IMR-90 (cell line): ENCODE data around the gene USP24. TPM values are rescaled to one million over a fixed set of nuclear protein-coding genes. Genes with fewer than 3 reads are reported as not detected.

ENCODE experiments used
- ATAC-seq: fragments of 200-7000 bp; cut with Tn5 transposase; 2 replicates; pipeline ENCODE4 v1.9.1; 2020; ENCODE audit warnings: low read depth, mild to moderate bottlenecking, moderate library complexity
- BruUV-seq: library from RNA; stranded (reverse); fragments of 400-500 nt; replicated peaks from 2 replicates; lab custom pipeline; 2021; lab: Mats Ljungman, UMichigan
- CTCF ChIA-PET: fragments of 300-600 bp; formaldehyde crosslinking; extraction: SDS; loops from one replicate; lab custom pipeline; 2021; ENCODE audit warnings: antibody characterized with exemption; lab: Yijun Ruan, JAX
- POLR2A ChIA-PET: fragments of 300-600 bp; sonication (Branson Sonifier 250); formaldehyde crosslinking; loops from one replicate; lab custom pipeline; 2022; ENCODE audit warnings: antibody characterized with exemption; ENCODE audit not compliant: unreplicated experiment; lab: Charles Lee
- DNase-seq: peaks from one replicate; pipeline ENCODE4 v3.0.0; 2013
- H2AFZ ChIP-seq: replicated peaks from 2 replicates; pipeline ENCODE3; 2013; ENCODE audit warnings: low read length, mild to moderate bottlenecking; ENCODE audit not compliant: poor library complexity
- H2AK5ac ChIP-seq: 2 replicates; pipeline ENCODE4 v1.6.1; 2013; ENCODE audit warnings: low read depth, low read length, inconsistent platforms
- H2AK9ac ChIP-seq: replicated peaks from 2 replicates; pipeline ENCODE3; 2013; ENCODE audit warnings: mild to moderate bottlenecking, low read depth, low read length, moderate library complexity; ENCODE audit not compliant: poor library complexity
- H2BK120ac ChIP-seq: 2 replicates; pipeline ENCODE4 v1.6.1; 2013; ENCODE audit warnings: low read depth, low read length, inconsistent platforms
- H2BK15ac ChIP-seq: 3 replicates; pipeline ENCODE4 v1.6.1; 2013; ENCODE audit warnings: low read depth, low read length, inconsistent platforms
- H2BK20ac ChIP-seq: 2 replicates; pipeline ENCODE4 v1.6.1; 2013; ENCODE audit warnings: low read depth, mild to moderate bottlenecking, inconsistent platforms, low read length, moderate library complexity
- H2BK5ac ChIP-seq: 2 replicates; pipeline ENCODE4 v1.6.1; 2013; ENCODE audit warnings: mild to moderate bottlenecking, low read depth, low read length, inconsistent platforms; ENCODE audit not compliant: poor library complexity, severe bottlenecking
- H3K14ac ChIP-seq: replicated peaks from 2 replicates; pipeline ENCODE4 v1.6.1; 2013; ENCODE audit warnings: low read depth, low read length, inconsistent platforms
- H3K18ac ChIP-seq: 2 replicates; pipeline ENCODE4 v1.6.1; 2013; ENCODE audit warnings: low read depth, low read length, control low read depth
- H3K23ac ChIP-seq: 2 replicates; pipeline ENCODE4 v1.6.1; 2013; ENCODE audit warnings: low read depth, low read length, inconsistent platforms
- H3K27ac ChIP-seq: 2 replicates; pipeline ENCODE4 v1.5.1; 2013; ENCODE audit warnings: mild to moderate bottlenecking, control low read depth, low read length; ENCODE audit not compliant: insufficient read depth
- H3K27me3 ChIP-seq: 2 replicates; pipeline ENCODE4 v1.6.1; 2013; ENCODE audit warnings: low read length; ENCODE audit not compliant: control insufficient read depth, insufficient read depth
- H3K36me3 ChIP-seq: 2 replicates; pipeline ENCODE4 v1.6.1; 2013; ENCODE audit warnings: low read length, mixed read lengths; ENCODE audit not compliant: control insufficient read depth, insufficient read depth
- H3K4ac ChIP-seq: 2 replicates; pipeline ENCODE4 v1.6.1; 2013; ENCODE audit warnings: low read depth, low read length, inconsistent platforms
- H3K4me1 ChIP-seq: 2 replicates; pipeline ENCODE4 v1.6.1; 2013; ENCODE audit warnings: low read length, mixed read lengths; ENCODE audit not compliant: control insufficient read depth, insufficient read depth
- H3K4me2 ChIP-seq: 2 replicates; pipeline ENCODE4 v1.6.1; 2013; ENCODE audit warnings: low read depth, mild to moderate bottlenecking, control low read depth, low read length, moderate library complexity
- H3K4me3 ChIP-seq: 2 replicates; pipeline ENCODE4 v1.5.1; 2013; ENCODE audit warnings: low read depth, mild to moderate bottlenecking, control low read depth, low read length, moderate library complexity; ENCODE audit not compliant: insufficient read depth
- H3K56ac ChIP-seq: 2 replicates; pipeline ENCODE4 v1.6.1; 2013; ENCODE audit warnings: low read length, inconsistent platforms; ENCODE audit not compliant: insufficient read depth; ENCODE audit errors: extremely low read depth
- H3K79me1 ChIP-seq, 2 experiments: 2 replicates each; pipeline ENCODE4 v1.6.1; 2013; ENCODE audit warnings: low read length in 2 of 2, inconsistent platforms in 1 of 2, low read depth in 1 of 2
- H3K9ac ChIP-seq: 2 replicates; pipeline ENCODE4 v1.6.1; 2013; ENCODE audit warnings: low read depth, low read length, control low read depth
- H3K9me1 ChIP-seq: 2 replicates; pipeline ENCODE4 v1.6.1; 2013; ENCODE audit warnings: low read length, inconsistent platforms; ENCODE audit not compliant: insufficient read depth
- H3K9me3 ChIP-seq: 2 replicates; pipeline ENCODE4 v1.6.1; 2013; ENCODE audit warnings: low read length; ENCODE audit not compliant: control insufficient read depth, insufficient read depth
- H4K20me1 ChIP-seq: 2 replicates; pipeline ENCODE4 v1.6.1; 2013; ENCODE audit warnings: low read length, inconsistent platforms; ENCODE audit not compliant: insufficient read depth
- H4K5ac ChIP-seq: 2 replicates; pipeline ENCODE4 v1.6.1; 2013; ENCODE audit warnings: mild to moderate bottlenecking, low read depth, low read length, control low read depth
- H4K8ac ChIP-seq, 2 experiments: 2 replicates each; pipeline ENCODE4 v1.6.1; 2013; ENCODE audit warnings: low read depth in 2 of 2, low read length in 2 of 2, control low read depth in 1 of 2, inconsistent platforms in 1 of 2
- H4K91ac ChIP-seq: 2 replicates; pipeline ENCODE4 v1.6.1; 2013; ENCODE audit warnings: low read depth, low read length, inconsistent platforms; ENCODE audit not compliant: insufficient read depth
- BHLHE40 ChIP-seq: fragments of 150-350 bp; IDR thresholded peaks from 2 replicates; pipeline ENCODE4 v1.6.1; 2016; ENCODE audit warnings: mild to moderate bottlenecking, low read depth, low read length
- CEBPB ChIP-seq: IDR thresholded peaks from 2 replicates; pipeline ENCODE4 v1.6.1; 2012; ENCODE audit warnings: low read depth, low read length, improper control_type of control experiment
- CHD1 ChIP-seq: IDR thresholded peaks from 2 replicates; pipeline ENCODE4 v1.6.1; 2012; ENCODE audit warnings: low read depth, low read length, improper control_type of control experiment
- ELK1 ChIP-seq: fragments of 150-350 bp; IDR thresholded peaks from 2 replicates; pipeline ENCODE4 v1.6.1; 2016; ENCODE audit warnings: low read depth, mild to moderate bottlenecking, low read length, moderate library complexity, borderline replicate concordance
- FOS ChIP-seq: fragments of 150-350 bp; IDR thresholded peaks from 2 replicates; pipeline ENCODE4 v1.6.1; 2016; ENCODE audit warnings: low read depth, low read length
- MAZ ChIP-seq: IDR thresholded peaks from 2 replicates; pipeline ENCODE4 v1.6.1; 2012; ENCODE audit warnings: low read depth, mild to moderate bottlenecking, low read length, improper control_type of control experiment, moderate library complexity, borderline replicate concordance
- POLR2A ChIP-seq: IDR thresholded peaks from 2 replicates; pipeline ENCODE4 v1.6.1; 2012; ENCODE audit warnings: mild to moderate bottlenecking, low read depth, low read length
- RAD21 ChIP-seq: IDR thresholded peaks from 2 replicates; pipeline ENCODE4 v1.6.1; 2012; ENCODE audit warnings: low read length, improper control_type of control experiment
- SMC3 ChIP-seq: fragments of 150-350 bp; IDR thresholded peaks from 2 replicates; pipeline ENCODE4 v1.6.1; 2016; ENCODE audit warnings: low read depth, mild to moderate bottlenecking, antibody characterized with exemption, low read length, moderate library complexity
- USF2 ChIP-seq: fragments of 150-350 bp; IDR thresholded peaks from 2 replicates; pipeline ENCODE4 v1.6.1; 2017; ENCODE audit warnings: mild to moderate bottlenecking, antibody characterized with exemption, low read length, low read depth
- WGBS, 2 experiments: methylation state at CpG; one replicate each; pipeline versions ENCODE4 v1.1.5 to v1.1.7; 2013; ENCODE audit warnings: missing lambda C conversion rate in 2 of 2; ENCODE audit not compliant: insufficient read length in 1 of 2; ENCODE audit errors: extremely low coverage in 2 of 2; 5-methylcytosine and 5-hydroxymethylcytosine counted together
- dilution Hi-C: fragments of 300-500 bp; cut with HindIII; formaldehyde crosslinking; loops from one replicate; pipeline ENCODE4 v1.14.3; 2018; ENCODE audit warnings: low sequenced_read_pairs; ENCODE audit not compliant: unreplicated experiment
- in situ Hi-C: fragments of 300-500 bp; cut with MboI; formaldehyde crosslinking; loops from 3 replicates; pipeline ENCODE4 v1.14.3; 2019; ENCODE audit warnings: low sequenced_read_pairs, inconsistent platforms, mixed read lengths
- intact Hi-C: fragments of 100-400 bp; cut with micrococcal nuclease; formaldehyde crosslinking; loops from 2 replicates; pipeline ENCODE4 v1.10.0; 2022
- polyA plus RNA-seq, 3 experiments: library from polyadenylated mRNA; depleted of rRNA; stranded (reverse); fragments of >200 nt; gene quantifications; 2 replicates each; pipeline ENCODE4 v1.2.3, GENCODE V29; 2012; ENCODE audit warnings: low replicate concordance in 1 of 3
- total RNA-seq: library from RNA; depleted of rRNA; stranded (reverse); fragments of >200 nt; gene quantifications from 2 replicates; pipeline ENCODE4 v1.2.3, GENCODE V29; 2012
- TF ChIP-seq, protein P1 (sequence below): conservative IDR thresholded peaks from 2 replicates; pipeline ENCODE4 v1.5.1; 2012; ENCODE audit warnings: mild to moderate bottlenecking, low read depth, low read length, improper control_type of control experiment

USP24 gene
- total and polyA plus RNA-seq, 2 of the 4 experiments (the other 2 are of a cell fraction): 8.4 to 36.7 TPM

- Histone ChIP-seq H3K79me1 (no peaks in the 10 kb centered on the region), H3K27ac (no peak overlapping the region), H4K20me1 (no peaks in the 10 kb centered on the region), H3K14ac (no peak overlapping the region), H2AK9ac (no peak overlapping the region), H3K4ac (no peak overlapping the region), H4K5ac (no peak overlapping the region), H2BK20ac (no peak overlapping the region), H3K9me3 (no peaks in the 10 kb centered on the region), H3K36me3 (no peaks in the 10 kb centered on the region), H2BK5ac (no peak overlapping the region), H3K56ac (no peak overlapping the region), H3K27me3 (peaks cover 5% of the 10 kb centered on the region; the same call in 1 of the 2 replicates), H3K4me1 (no peaks in the 10 kb centered on the region), H4K8ac (no peak overlapping the region), H2BK15ac (no peak overlapping the region), H2AK5ac (no peak overlapping the region), H3K23ac (no peak overlapping the region), H3K9ac (no peak overlapping the region), H3K4me3 (no peak overlapping the region), H3K18ac (no peak overlapping the region), H4K91ac (no peak overlapping the region), H2AFZ (no peak overlapping the region), H3K9me1 (no peaks in the 10 kb centered on the region), H3K4me2 (no peak overlapping the region), H2BK120ac (no peak overlapping the region)
- in situ Hi-C loops (no loop called here), dilution Hi-C loops (no loop called here), intact Hi-C loops (no loop called here)
- no TSS peak for BruUV-seq
- WGBS, 2 experiments: 60% methylated on average over 1 of the region's 1 CpG; no CpG with 5 or more reads in 1 of the 2 experiments
- TF ChIP-seq CHD1: no peak
- no peak for TF ChIP-seq USF2
- no peak for TF ChIP-seq CEBPB
- TF ChIP-seq BHLHE40: no peak
- TF ChIP-seq SMC3: no peak
- TF ChIP-seq MAZ: no peak
- TF ChIP-seq RAD21: no peak
- TF ChIP-seq POLR2A: no peak
- TF ChIP-seq ELK1: no peak
- TF ChIP-seq FOS: no peak
- TF ChIP-seq, protein P1, sequence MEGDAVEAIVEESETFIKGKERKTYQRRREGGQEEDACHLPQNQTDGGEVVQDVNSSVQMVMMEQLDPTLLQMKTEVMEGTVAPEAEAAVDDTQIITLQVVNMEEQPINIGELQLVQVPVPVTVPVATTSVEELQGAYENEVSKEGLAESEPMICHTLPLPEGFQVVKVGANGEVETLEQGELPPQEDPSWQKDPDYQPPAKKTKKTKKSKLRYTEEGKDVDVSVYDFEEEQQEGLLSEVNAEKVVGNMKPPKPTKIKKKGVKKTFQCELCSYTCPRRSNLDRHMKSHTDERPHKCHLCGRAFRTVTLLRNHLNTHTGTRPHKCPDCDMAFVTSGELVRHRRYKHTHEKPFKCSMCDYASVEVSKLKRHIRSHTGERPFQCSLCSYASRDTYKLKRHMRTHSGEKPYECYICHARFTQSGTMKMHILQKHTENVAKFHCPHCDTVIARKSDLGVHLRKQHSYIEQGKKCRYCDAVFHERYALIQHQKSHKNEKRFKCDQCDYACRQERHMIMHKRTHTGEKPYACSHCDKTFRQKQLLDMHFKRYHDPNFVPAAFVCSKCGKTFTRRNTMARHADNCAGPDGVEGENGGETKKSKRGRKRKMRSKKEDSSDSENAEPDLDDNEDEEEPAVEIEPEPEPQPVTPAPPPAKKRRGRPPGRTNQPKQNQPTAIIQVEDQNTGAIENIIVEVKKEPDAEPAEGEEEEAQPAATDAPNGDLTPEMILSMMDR: no peak
- POLR2A ChIA-PET: no interaction called here
- no peak for DNase-seq
- ATAC-seq: no peak
- CTCF ChIA-PET: interaction anchor here (0.6 to 1.2 kb wide), 2 partner anchors 11 to 1025 kb away, joined by 3 to 4 read pairs; no protein-coding TSS in a partner anchor
Measured at GRCh38 chr1:55224729-55225128, 9.6 kb upstream of the USP24 start.
